ENCODE data around the gene ATR.
"Not testable (repeated sequence)": the region's sequence is repeated elsewhere in the genome, so short reads cannot be mapped to it uniquely, and the experiment has no call there.

Gene ATR

DNA sequence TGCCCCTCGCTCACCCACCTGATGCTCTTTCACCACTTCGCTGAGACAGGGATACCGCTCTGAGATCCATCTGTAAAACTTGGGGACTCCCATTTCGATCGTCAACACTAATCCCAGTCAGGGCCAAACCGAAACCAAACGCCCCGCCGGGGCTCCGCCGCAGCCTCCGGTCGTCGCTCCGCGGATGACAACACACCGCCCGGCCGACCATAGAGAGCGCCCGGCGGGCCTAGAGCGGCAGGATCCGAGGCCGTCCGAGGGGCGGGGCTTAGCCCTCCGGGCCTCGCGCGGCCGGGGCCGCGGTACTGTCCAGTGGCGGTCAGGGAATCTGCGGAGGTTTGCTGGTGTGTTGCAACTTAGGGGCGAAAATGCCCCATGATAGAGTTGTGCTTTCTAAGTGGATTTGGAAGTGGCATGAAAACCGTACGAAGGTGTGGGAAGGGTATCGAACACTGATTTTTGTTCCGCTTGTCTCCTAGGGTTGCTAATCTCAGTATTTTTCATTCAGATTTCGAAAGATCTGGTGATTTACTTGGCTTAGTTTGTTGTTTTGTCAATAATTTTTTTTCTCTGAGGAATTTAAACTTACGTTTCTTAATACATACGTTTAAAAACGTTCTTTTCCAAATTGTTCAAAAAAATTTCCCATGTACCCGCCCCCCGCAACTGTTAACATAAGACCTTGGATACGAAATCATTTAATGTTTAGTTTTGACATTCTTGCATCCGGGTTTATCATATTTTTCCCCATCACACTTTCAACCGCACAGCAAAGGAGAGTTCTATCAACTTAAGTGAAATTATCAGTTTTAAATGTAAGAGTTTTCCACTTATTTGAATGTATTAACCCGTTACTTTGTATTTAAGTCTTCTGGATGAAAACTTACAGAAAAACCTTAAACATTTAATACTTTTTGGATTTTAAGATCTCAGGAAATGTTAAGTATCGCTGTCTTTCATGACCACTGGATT is 130.4 kb downstream of the ATR start, which contains the start of gene XRN1:
TSS of gene XRN1 (minus strand) at position 186 of the 972 bp plus-strand sequence. CDS start at position 93, 93 bp downstream.
- peak; percentile 90 to 92 (median 91) for DNase-seq (ENCODE audit: low read depth in 3 of 3)

DNA sequence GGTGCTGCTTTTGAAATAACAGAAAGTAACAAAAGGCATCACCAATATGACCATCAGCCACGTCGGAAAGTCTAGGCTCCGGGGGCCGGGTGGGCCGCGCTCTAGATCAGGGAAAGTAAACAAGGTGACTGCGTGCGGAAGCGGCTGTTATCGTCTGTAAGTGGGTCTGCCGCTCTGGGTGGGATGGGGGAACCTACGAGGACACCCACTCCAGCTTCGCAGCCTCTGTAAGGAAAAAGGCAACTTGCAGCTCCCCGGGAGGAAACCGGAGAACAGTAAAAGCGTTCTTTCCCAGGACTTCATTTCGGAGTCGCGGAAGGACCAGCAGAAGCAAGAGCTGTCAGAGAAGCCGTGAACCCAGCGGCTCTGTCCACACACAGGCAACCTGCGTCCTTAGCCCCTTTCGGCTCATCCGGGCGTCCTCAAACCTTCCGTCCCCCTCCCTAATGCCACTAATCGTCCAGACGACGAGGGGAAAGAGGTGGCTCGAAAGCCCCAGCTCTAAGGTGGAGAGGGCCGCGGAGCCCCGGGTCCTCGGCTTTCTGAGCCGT is 131.2 kb downstream of the ATR start:
- DNase-seq (ENCODE audit: low read depth in 3 of 3): peak; percentile 5 to 22 (median 10)

DNA sequence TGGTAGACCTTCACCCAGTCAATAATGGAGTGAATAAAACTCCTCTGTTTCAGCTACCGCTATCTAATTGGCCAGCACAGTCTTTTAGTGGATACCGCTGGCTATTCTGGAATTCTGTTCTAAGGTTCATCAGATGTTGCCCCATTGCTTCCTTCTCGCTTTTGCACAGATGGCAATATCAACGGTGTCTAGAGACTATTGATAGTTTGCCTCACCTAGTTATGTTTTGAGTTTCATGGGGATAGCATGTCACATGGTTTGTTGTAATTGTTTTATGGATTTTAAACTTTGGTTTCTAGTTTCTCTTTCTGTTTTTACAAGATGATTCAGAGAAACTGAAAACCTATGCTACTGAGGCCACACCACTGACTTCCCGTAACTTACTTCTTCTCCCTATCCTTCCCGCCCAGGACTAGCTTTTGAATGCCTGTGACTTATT is 132.7 kb downstream of the ATR start:
- DNase-seq (ENCODE audit: low read depth in 3 of 3): peak in 1 of 3 donors; percentile 8

DNA sequence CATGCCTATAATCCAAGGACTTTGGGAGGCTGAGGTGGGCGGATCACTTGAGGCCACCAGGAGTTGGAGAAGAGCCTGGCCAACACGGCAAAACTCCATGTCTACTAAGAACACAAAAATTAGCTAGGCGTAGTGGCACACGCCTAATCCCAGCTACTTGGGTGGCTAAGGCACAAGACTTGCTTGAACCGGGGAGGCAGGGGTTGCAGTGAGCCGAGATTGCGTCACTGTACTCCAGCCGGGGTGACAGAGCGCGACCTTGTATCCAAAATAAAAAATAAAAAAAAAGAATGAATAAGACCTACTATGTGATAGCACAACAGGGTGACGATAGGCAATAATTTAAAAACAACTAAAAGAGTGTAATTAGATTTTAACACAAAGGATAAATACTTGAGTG is 134.2 kb downstream of the ATR start:
- DNase-seq (ENCODE audit: low read depth in 3 of 3): no peak

DNA sequence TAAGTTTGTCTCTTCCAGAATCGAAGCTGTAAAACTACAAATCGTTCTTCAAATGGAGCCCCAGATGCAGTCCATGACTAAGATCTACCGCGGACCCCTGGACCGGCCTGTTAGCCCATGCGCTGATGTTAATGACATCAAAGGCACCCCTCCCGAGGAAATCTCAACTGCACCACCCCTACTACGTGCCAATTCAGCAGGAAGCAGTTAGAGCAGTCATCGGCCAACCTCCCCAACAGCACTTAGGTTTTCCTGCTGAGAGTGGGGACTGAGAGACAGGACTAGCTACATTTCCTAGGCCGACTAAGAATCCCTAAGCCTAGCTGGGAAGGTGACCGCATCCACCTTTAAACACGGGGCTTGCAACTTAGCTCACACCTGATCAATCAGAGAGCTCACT is 135.5 kb downstream of the ATR start:
- not testable (repeated sequence) for DNase-seq (ENCODE audit: low read depth in 3 of 3)

DNA sequence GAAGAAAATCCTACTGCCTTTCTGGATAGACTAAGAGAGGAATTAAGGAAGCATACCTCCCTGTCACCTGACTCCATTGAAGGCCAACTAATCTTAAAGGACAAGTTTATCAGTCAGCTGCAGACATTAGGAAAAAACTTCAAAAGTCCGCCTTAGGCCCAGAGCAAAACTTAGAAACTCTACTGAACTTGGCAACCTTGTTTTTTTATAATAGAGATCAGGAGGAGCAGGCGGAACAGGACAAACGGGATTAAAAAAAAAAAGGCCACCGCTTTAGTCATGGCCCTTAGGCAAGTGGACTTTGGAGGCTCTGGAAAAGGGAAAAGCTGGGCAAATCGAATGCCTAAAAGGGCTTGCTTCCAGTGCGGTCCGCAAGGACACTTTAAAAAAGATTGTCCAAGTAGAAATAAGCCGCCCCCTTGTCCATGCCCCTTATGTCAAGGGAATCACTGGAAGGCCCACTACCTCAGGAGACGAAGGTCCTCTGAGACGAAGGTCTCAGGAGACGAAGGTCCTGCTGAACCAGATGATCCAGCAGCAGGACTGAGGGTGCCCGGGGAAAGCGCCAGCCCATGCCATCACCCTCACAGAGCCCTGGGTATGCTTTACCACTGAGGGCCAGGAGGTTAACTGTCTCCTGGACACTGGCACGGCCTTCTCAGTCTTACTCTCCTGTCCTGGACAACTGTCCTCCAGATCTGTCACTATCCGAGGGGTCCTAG is 138.9 kb downstream of the ATR start:
- not testable (repeated sequence) for DNase-seq (ENCODE audit: low read depth in 3 of 3)

DNA sequence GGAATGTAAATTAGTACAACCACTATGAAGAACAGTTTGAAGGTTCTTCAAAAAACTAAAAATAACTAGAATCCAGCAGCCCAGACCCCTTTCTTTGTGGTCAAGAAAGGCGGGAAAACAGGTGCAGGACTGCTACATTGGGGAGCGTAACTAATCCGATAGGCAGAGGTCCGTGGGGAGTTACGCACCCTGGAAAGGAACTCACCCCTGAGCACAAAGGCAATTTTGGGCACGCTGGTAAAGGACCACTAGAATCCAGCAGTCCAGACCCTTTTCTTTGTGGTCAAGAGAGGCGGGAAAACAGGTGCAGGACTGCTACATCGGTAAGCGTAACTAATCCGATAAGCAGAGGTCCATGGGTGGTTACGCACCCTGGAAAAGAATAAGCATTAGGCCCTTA is 140.4 kb downstream of the ATR start:
- DNase-seq (ENCODE audit: low read depth in 3 of 3): not testable (repeated sequence)

DNA sequence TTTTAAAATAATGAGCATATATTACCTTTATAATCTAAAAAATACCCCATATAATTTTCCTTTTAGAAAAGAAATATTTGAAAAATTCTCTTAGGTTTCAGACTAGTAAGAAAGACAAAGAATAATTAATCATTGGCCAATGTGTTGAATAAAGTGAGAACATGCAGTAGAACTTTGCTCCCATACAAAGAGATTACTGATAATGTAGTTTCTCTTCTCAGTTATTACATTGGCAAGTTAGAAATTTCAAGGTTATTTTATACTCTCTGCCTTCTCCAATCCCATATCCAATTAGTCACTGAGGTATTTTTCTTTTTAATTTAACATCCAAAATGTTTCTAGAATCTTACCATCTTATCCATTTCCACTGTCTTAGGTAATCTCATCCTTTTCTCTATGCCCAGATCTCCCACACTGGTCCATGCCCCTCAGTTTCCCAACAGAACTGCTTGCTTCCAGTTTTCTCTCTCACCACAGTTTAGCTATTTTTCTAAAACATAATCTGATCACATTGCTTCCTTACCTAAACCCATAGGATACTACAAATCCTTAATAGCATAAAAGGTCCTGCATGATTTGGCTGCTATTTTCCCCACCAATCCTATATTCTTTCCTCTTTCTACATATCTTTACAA is 141.5 kb downstream of the ATR start:
- no peak for DNase-seq (ENCODE audit: low read depth in 3 of 3)

DNA sequence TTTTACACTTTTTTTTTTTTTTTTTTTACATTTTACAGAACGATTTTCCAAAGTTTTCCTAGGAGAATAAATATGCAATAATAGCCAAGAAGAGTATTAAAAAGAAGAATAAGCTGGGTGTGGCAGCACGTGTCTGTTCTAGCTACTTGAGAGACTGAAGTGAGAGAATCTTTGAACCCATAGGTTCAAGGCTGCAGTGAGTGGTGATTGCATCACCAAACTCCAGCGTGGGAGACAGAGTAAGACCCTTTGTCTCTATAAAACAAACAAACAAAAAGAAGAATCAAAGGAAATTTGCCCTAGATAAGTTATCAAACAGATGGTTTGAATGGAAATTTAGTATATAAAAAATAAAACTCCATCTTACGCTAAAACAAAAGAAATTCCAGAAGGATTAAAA is 144.0 kb downstream of the ATR start:
- no peak for DNase-seq (ENCODE audit: low read depth in 3 of 3)

DNA sequence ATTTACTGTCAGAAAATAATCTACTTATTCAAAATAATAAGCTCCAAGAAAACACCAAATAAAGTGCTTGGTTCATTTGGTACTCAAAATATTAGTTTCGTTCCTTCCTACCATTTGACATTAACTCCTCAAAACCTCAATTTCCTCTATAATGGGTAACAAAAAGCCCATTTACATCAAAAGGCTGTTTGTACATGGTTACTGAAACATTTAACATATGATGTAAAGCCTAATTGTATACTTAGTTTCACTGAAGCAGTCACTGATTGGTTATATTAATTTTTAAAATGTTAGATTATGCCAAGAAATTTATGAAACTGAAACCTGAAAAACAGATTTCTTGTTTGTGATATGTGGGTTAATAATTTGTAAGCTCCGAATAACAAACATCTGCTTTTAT is 145.4 kb downstream of the ATR start:
- no peak for DNase-seq (ENCODE audit: low read depth in 3 of 3)

DNA sequence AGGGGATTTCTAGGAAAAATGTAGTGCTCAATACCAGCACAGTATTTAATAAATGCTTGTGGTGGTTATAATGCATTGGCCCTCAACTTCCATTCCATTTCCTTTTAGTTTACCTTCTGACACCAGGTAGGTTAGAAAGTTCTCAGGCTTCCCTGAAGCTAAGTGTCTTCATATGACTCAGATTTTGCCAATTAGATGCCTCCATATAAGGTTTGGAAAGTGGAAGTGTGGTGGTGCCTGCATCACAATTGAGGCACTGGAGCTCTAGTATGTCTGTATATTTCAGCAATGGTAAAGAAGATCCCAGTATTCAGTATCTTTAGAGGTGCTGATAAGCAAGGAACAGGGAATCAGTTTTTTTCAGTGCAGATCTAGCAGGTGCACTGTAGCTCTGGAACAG is 149.0 kb downstream of the ATR start:
- DNase-seq (ENCODE audit: low read depth in 3 of 3): no peak

DNA sequence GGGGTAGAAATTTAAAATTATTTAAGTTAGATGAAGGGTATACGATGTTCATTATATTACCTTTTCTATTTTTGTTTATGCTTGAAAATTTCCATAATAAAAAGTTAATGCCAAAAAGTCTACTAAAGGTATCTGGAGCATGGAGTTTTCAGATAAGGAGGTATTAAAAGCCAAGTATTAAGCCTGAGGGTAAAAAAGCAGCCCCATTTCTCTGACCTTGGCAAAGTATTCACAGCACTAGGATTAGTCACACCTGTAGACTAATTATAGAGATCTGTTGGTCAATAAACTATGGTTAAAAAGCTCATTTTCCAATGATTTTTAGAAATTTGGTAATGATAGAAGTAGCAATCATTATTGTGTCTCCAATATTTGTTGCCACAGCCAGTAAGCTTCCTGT is 153.8 kb downstream of the ATR start:
- DNase-seq (ENCODE audit: low read depth in 3 of 3): no peak

DNA sequence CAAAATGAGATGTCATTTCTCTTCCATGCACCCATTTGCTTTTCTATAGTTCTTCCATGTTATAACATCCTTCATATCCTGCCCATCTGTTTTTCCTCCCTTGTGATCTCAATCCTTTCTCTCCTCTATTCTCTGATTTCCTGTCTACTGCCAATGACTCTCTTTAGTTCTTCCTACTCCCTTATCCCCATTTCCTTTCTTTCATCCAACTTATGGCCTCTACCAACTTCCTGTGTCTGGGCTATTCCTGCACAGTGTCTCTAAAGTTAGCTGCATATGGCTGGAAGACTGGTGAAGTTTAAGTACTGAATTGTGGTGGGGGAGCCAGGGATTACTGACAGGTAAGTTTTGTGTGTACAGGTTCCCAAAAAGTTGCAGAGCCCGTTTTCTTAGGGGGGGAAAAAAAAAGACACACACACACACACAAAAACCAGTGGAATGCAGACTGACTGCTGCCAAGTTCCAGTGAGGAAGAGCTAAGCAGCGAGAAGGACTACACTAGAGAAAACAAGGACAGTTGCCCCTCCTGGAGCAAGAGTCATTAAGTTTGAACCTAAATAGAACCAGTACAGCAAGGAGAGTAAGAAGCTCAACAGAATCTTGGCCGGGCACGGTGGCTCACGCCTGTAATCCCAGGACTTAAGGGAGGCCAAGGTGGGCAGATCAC is 159.5 kb downstream of the ATR start:
- no peak for DNase-seq (ENCODE audit: low read depth in 3 of 3)

DNA sequence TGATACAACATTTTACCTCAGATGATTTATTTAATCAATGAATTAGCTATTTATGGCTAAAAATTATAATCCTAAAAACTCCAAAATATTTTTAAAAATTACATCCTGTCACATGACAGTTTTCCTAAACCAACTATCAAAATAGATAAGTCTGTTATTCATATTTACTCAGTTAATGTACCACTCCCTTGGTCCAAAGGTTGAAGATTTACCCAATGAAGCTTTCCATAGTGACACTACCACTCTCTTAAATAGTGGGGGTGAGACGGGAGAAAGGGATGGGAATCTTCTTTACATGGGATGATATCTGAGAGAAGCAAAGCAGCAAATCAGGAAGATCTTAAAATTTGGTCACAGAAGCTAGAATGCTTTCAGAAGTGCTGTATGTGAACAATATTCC is 161.2 kb downstream of the ATR start:
- no peak for DNase-seq (ENCODE audit: low read depth in 3 of 3)

DNA sequence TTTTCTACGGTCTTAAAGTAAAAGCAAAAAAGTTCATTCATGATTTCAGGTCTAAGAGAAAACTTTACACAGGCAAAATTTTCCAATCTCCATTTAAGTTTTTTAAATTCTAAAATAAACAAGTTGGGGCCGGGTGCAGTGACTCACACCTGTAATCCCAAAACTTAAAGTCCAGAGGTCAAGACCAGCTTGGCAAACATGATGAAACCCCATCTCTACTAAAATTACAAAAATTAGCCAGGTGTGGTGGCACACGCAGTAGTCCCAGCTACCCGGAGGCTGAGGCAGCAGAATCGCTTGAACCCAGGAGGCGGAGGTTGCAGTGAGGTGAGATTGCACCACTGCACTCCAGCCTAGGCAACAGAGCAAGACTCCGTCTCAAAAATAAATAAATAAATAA is 178.0 kb downstream of the ATR start:
- not testable (repeated sequence) for DNase-seq (ENCODE audit: low read depth in 3 of 3)
